SW 1271 (cell line): ENCODE results near the gene KIF4A.
"Not testable (repeated sequence)": the region's sequence is repeated elsewhere in the genome, so short reads cannot be mapped to it uniquely, and the experiment has no call there.

Experiments used
- DNase-seq, 2 experiments: peaks; one replicate each; lab custom pipeline; 2025; lab: John Stamatoyannopoulos, UW

Gene KIF4A

DNA sequence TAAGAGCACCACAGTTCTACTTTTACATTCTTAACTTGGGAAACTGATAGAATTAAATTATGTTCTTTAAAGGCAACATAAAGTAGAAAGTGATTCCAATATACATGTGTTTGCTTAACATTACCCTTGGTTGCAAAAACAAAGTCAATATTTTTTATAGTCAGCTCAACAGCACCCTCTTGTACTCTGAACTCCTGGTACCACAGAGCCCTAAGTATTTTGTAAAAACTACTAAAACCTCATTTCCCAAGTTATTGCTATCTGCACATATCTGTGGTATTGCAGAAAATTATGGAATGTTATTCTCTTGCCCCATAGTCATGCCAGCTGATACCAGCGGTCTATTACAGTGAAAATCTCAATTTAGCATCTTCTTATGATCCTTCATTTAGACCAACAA is 2.9 kb downstream of the KIF4A start:
- DNase-seq = no peak

DNA sequence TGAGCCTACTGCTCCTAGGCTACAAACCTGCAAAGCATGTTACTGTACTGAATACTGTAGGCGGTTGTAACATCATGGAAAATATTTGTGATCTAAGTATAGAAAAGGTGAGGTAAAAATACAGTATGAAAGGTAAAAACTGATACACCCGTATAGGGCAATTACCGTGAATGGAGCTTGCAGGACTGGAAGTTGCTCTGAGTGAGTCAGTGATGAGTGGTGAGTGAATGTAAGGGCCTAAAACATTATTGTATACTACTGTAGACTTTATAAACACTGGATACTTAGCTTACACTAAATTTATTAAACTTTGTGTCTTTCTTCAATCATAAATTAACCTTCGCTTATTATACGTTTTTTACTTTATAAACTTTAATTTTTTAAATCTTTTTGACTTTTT is 3.7 kb downstream of the KIF4A start:
- no peak for DNase-seq

DNA sequence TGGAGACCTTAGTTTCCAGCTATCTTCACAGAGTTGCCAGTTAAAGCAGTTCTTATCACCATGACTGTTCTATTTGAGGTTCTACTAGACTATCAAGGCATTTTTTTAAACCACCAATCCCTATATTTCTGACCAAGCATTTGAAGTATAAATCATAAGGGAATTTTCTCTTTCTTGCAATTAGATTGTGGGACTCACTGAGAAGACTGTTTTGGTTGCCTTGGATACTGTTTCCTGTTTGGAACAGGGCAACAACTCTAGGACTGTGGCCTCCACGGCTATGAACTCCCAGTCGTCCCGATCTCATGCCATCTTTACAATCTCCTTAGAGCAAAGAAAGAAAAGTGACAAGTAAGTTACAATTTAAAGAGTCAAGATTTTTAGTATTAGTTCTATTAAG is 11.8 kb downstream of the KIF4A start:
- peak in 1 of 2 experiments; percentile 13 for DNase-seq

DNA sequence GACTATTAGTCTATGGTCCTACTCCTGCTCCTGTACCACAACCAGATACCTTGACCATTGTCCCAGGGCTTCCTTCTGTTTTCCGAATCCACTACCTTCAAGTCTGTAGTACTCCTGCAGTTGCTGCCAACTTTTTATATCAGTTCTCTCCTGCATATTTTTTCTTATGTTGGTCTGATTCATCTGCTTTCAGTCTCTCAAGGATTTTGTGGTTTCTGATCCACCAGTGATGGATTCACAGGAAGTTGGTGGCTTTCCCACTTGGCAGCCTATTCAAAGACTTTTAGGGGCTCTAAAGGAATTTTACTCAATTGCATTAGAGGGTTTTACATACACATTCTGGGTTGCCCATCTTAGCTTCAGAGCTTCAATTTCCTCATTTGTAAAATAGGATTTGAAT is 23.6 kb downstream of the KIF4A start:
- no peak for DNase-seq

DNA sequence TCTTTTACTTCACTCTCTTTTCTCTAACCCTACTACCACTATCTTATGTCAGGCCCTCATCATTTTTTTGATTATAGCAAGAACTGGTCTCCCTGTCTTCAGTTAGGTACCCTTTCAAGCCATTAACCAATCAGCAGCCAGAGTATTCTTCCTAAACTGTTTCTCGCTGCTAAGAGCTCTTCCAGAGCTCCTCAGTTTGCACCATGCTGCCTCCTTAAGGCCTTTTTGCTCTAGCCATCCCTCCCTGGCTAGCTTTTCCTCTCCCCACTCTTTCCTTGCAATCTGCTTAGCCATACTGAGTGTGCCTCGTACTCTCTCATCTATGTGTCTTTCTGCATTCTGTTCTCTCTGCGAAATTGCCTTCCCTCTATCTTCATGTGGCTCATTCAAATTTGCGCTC is 32.9 kb downstream of the KIF4A start:
- DNase-seq = no peak

DNA sequence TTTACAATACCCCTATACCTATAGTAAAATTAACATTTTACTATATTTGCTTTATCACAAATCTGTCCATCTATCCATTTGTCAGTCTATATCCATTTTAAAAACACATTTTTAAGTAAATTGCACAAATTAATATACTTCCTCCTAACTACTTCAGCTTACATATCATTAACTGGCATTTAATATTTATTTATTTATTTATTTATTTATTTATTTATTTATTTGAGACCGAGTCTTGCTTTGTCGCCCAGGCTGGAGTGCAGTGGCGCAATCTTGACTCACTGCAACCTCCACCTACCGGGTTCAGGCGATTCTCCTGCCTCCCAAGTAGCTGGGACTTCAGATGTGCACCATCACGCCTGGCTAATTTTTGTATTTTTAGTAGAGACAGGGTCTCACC is 33.7 kb downstream of the KIF4A start:
- DNase-seq = not testable (repeated sequence)

DNA sequence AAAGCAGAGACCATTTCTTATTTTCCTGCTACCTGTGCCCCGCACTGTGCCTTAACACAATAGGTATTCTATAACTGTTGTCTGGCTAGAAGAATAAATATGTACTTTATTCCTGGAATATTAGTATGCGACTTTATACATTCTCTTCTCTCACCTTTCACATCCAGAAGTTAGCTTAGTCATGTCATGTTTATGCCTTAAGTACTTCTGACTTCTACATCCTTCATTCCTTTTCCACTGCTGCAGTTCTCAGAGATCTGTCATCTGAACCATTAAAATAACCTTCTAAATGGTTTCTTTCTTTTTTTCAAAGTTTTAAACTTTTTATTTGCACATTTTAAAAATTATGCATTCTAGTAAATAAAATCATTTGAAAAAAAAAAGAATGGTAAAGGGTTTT is 34.4 kb downstream of the KIF4A start:
- DNase-seq = no peak

DNA sequence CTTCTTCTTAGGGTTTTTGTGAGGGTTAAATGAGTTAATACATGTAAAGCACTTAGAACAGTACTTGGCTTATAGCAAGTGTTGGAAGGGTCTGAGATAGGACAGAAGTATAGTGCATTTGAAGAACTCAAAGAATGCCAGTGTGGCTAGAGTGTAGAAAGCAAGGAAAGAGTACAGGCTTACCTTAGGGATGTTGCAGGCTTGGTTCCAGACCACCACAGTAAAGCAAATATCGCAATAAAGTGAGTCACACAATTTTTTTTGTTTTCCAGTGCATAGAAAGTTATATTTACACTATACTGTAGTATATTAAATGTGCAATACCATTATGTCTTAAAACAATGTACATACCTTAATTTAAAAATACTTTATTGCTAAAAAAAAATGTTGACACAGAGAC is 41.3 kb downstream of the KIF4A start:
- DNase-seq = no peak

DNA sequence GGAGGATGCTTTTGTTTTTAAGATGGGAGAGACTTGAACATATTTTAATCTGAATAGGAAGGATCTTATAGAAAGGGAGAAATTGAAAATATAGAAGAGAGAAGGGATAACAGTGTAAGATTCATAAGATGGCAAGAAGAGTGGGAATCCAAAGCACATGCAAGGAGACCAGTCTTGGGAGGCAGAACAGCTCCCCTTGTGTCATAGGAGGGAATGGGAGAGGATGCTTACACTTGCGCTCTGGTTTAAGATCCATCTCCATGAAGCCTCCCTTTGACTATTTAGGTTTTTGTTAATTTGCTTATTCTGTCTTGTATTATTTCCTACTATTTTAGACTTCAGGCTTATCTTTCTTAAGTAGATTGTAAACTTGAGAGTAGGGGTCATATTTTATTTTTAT is 42.7 kb downstream of the KIF4A start:
- no peak for DNase-seq

DNA sequence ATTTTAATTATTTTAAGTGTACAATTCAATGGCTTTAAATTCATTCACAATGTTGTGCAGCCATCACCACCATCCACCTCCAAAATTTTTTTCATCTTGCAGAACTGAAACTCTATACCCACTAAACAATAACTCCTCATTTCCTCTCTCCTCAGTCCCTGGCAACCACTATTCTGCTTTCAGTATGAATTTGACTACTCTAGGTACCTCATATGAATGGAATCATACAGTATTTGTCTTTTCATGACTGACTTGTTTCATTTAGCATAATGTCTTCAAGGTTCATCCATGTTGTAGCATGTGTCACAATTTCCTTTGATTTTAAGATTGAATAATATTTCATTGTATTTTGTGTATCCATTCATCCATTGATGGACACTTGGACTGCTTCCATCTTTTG is 46.9 kb downstream of the KIF4A start:
- DNase-seq = no peak

DNA sequence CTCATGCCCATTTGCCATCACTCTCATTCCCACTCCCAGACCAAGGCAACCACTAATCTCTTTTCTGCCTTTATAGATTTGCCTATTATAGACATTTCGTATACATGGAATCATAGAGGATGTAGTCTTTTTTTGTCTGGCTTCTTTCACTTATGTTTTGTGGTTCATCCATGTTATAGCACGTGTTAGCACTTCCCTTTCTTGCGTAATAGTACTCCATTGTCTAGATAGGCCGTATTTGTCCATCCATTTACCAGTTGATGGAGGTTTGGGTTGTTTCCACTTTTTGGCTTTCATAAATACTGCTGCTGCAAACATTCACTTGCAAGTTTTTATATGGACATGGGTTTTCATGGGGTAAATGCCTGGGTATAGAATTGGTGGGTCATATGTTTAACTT is 48.4 kb downstream of the KIF4A start:
- no peak for DNase-seq

DNA sequence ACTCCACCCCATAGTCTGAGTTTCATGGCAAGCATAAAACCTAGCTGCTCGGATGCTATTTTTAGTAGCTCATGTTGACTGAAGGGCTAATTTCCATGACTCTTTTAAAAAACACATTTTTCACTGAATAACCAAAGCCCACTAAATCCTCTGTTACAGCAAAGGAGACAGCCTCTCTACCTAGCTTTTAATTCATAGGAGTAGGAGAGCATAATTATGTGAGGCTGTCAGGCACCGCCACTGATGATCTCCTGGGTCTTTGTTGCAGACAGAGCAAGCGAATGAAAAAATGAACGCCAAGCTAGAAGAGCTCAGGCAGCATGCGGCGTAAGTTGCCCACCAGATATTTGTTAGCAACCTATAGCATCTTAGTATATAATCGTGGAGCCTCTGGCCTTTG is 53.5 kb downstream of the KIF4A start:
- DNase-seq = no peak

DNA sequence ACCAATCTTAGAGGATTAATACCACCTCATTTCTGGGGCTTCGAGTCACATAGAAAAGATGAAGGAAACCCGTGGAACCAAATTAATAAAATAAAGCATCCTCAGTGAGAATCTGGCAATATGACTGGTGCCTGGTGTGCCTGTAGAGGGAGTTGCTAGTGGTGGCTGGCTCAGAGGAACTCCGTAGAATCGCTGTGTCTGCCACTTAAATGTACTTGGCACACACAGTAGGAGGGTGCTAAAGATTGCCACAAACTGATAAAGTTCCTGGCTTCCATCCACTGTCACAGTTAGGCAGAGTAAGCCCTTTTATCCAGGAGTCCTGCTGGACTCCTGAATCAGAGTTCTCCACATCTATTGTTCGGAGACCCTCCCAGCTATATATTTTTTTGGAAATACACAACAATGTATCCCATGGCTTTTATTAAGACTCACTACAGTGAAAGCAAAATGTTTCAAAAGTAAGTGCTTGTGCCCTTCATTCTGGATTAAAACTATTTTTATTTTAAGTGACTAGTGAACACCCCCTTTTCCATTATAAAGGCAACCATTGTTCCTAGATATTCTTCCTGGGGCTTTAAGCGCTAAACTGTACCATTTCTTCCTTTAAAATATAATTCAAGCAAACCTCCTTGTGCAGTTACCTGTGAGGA is 56.6 kb downstream of the KIF4A start:
- DNase-seq = no peak

DNA sequence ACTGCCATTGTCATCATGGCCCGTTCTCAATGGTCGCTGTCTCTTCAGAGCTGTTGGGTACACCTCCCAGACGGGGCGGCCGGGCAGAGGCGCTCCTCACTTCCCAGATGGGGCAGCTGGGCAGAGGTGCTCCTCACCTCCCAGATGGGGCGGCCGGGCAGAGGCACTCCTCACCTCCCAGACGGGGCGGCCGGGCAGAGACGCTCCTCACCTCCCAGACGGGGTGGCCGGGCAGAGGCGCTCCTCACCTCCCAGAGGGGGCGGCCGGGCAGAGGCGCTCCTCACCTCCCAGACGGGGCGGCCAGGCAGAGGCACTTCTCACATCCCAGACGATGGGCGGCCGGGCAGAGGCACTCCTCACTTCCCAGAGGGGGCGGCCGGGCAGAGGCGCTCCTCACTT is 58.9 kb downstream of the KIF4A start:
- not testable (repeated sequence) for DNase-seq

DNA sequence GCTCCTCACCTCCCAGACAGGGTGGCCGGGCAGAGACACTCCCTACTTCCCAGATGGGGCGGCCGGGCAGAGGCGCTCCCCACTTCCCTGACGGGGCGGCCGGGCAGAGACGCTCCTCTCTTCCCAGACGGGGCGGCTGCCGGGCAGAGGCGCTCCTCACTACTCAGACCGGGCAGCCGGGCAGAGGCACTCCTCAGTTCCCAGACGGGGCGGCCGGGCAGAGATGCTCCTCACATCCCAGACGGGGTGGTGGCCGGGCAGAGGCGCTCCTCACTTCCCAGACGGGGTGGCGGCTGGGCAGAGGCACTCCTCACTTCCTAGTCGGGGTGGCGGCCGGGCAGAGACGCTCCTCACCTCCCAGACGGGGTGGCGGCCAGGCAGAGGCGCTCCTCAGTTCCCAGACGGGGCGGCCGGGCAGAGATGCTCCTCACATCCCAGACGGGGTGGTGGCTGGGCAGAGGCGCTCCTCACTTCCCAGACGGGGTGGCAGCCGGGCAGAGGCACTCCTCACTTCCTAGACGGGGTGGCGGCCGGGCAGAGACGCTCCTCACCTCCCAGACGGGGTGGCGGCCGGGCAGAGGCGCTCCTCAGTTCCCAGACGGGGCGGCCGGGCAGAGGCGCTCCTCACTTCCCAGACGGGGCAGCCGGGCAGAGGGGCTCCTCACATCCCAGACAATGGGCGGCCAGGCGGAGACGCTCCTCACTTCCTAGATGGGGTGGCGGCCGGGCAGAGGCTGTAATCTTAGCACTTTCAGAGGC is 59.6 kb downstream of the KIF4A start:
- DNase-seq = not testable (repeated sequence)

DNA sequence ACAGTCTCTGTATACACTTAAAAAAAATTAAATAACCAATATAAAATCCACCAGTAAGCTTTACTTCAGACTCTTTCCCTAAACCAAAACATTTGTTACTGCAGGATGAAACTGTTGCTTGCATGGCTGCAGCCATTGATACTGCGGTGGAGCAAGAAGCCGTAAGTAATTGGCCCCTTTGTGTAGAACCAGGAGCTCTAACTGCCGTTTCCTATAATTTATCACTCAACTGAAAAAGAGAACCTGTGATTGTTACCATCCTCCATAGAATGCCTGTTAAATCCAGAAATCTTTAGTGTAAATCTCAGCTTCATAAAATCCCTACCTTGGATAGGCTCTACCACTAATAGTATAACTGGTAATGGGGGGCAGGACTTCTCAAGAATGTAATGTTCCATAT is 62.6 kb downstream of the KIF4A start:
- DNase-seq = no peak

DNA sequence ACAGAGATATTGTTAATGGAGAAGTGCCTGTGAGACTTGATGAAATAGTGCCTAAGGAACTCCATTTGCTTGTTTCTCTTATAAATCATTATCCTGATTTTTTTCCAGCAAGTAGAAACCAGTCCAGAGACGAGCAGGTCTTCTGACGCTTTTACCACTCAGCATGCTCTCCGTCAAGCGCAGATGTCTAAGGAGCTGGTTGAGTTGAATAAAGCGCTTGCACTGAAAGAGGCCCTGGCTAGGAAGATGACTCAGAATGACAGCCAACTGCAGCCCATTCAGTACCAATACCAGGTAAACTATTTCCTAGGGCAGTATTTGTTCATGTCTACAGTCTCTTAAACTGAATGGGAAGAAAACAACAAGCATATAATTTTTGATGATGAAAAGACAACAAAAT is 63.6 kb downstream of the KIF4A start:
- no peak for DNase-seq

DNA sequence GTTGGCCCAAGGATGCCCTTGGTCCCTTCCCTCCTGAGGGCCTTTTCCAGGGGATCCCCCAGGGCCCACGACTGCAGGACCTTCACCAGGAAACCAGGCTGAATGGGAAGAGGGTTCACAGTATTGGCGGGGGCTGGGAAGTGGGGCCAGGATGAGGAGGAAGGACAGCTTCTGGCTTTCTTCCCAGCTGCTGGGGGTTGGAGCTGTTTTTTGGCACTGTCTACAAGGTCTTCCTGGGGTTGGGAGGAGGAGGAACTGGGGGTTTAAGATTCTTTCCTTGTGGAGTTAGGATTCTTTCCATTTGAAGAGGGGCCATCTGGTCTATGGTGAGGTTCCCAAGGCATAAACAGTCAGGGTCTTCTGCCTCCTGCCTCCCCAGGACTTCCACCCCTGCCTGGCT is 64.8 kb downstream of the KIF4A start:
- no peak for DNase-seq

DNA sequence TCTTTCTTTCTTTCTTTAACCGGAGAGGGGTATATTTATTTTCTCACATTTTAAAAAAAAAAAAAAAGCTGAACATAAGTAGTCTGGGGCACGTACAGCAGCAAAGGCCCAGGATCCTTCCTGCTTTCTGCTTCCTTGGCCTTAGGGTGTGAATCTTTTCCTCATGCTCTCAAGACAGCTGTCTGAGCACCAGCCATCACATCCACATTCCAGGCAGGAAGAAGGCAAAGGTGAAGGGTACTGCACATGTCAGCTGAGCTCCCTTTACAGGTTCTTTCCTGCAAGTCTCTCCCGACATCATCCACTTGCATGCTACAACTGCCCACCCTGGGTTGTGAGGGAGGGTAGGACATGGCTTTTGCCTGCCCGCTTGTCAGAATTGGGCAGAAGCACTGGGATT is 69.6 kb downstream of the KIF4A start:
- no peak for DNase-seq

DNA sequence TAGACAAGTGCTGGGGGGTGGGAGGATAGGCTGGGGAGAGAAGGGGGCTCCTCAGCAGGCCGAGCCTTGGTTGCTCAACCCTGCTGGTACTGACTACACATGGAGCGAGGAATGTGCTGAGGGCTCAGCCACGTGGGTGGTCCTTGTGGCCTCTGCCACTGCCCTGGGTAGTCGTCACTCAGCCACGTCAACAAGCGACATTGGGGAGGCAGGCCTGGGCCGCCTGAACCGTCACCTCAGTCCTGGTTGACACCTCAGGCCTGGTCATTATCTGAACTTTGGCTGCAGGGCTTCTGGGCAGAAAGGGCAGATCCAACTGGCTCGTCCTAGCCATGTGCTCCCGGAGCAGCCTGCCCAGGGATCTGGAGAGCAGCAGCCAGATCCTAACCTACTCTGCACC is 70.5 kb downstream of the KIF4A start:
- DNase-seq = no peak

DNA sequence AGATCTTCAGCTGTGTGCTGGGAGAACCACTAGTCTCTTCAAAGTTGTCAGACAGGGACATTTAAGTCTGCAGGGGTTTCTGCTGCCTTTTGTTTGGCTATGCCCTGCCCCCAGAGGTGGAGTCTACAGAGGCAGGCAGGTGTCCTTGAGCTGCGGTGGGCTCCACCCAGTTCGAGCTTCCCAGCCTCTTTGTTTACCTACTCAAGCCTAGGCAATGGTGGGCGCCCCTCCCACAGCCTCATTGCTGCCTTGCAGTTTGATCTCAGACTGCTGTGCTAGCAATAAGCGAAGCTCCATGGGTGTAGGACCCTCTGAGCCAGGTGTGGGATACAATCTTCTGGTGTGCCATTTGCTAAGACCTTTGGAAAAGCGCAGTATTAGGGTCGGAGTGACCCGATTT is 78.8 kb downstream of the KIF4A start:
- not testable (repeated sequence) for DNase-seq

DNA sequence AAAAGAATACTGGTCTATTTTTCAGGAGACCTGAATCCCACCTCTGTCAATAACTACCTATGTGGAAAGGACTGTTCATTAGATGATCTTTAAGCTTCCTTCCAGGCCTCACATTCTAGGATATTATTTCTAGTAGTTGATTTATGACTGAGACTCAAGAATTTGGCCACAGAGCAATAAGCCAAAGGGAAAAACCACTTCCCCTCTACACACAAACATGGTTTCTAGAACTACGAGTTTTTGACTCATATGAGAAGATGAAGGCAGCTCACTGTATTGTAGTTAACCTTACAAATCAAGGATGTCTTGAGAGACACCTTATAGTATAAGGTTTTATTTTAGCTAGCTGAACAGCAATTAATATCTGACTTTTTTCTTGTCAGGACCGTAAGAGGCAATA is 96.3 kb downstream of the KIF4A start:
- DNase-seq = no peak

DNA sequence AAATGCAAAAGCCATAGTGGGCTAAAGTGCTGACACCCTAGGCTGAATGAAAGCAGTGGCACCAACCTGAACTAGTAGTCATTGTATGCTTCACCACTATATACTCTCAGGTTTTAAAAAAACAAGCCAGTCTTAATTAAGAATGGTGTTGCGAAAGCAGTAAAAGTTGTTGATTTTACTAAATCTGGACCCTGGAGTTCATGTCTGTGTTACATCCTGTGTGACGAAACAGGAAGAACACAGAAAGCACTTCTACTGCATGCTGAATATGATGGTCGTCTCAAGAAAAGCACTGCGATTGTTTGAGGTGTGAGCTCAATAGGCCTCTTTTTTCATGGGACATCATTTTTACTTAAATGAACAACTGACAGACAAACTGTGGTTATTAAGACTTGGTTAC is 109.0 kb downstream of the KIF4A start:
- DNase-seq = peak in 1 of 2 experiments; percentile 12

DNA sequence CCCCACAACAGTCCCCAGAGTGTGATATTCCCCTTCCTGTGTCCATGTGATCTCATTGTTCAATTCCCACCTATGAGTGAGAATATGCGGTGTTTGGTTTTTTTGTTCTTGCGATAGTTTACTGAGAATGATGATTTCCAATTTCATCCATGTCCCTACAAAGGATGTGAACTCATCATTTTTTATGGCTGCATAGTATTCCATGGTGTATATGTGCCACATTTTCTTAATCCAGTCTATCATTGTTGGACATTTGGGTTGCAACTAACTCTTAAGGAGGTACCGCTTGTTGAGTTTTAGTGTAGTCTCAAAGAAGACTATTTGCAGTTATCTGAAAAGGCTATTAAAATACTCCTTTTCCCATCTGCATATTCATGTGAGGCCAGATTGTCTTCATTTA is 110.3 kb downstream of the KIF4A start:
- DNase-seq = not testable (repeated sequence)
